ENCODE data around the gene RASSF7. TPM values are rescaled to one million over a fixed set of nuclear protein-coding genes. Genes with fewer than 3 reads are reported as not detected.

The RASSF7 gene
- polyA plus RNA-seq, 1 of the 3 experiments (the other 2 are of a cell fraction) = 19.8 TPM

GRCh38 chr11:575996-576768 is 15.4 kb downstream of the RASSF7 start, which contains the start of gene PHRF1 (continued):
- TF ChIP-seq FOXM1 (IDR thresholded peaks at IDR 0.05; ENCODE audit: low read depth) = no peak

GRCh38 chr11:576811-577610 is 16.2 kb downstream of the RASSF7 start:
- DNase-seq = no peak
- H3K79me2 ChIP-seq (ENCODE audit: insufficient read depth) = peaks cover 58% of the 10 kb centered on the region
- H3K9ac ChIP-seq = peak overlapping the region; percentile 89
- TF ChIP-seq RXRA (IDR thresholded peaks at IDR 0.05; ENCODE audit: borderline replicate concordance, low read depth) (no peak), RAD21 (IDR thresholded peaks at IDR 0.05; ENCODE audit: low read length) (no peak), MXI1 (IDR thresholded peaks at IDR 0.05; ENCODE audit: low read depth, low read length) (0 out of 2 replicates have a peak, but pooled peaks have one; percentile 20)
- peaks cover 4 to 29% of the 10 kb centered on the region in 2 experiments; a peak in 3 of 4 replicates for H3K4me1 ChIP-seq (ENCODE audit: control insufficient read depth in 1 of 2, insufficient read depth in 2 of 2, low read depth in 1 of 2, low read length in 1 of 2)
- H3K4me2 ChIP-seq = peak overlapping the region; percentile 92
- no peaks in the 10 kb centered on the region for H3K27me3 ChIP-seq (ENCODE audit: insufficient read depth)
- H2AFZ ChIP-seq (ENCODE audit: low read depth) = no peak overlapping the region
- no peaks in the 10 kb centered on the region for H3K9me2 ChIP-seq
- peaks cover 0 to 4% of the 10 kb centered on the region in 2 experiments for H3K36me3 ChIP-seq (replicated peaks in 1 of 2; ENCODE audit: control insufficient read depth in 1 of 2, insufficient read depth in 2 of 2, low read length in 1 of 2)
- ChIA-PET POLR2A (interaction anchor here (0.9 kb wide), 2 partner anchors 9 to 209 kb away, joined by 3 read pairs; no protein-coding TSS in a partner anchor), CTCF (interaction anchor here (0.6 to 2.2 kb wide), 2 partner anchors 22 to 58 kb away, joined by 3 to 9 read pairs; no protein-coding TSS in a partner anchor)
- peak overlapping the region; percentile 42 to 58; a peak in 3 of 4 replicates for H3K27ac ChIP-seq (ENCODE audit: low read depth in 2 of 2, low read length in 1 of 2)
- WGBS (ENCODE audit: low lambda C conversion rate) = 3% methylated on average over 21 of the region's 48 CpGs
- no peaks in the 10 kb centered on the region for H3F3A ChIP-seq (replicated peaks; ENCODE audit: insufficient read depth)
- no peaks in the 10 kb centered on the region for H3K9me3 ChIP-seq
- H3K4me3 ChIP-seq (ENCODE audit: low read depth in 2 of 2, low read length in 1 of 2) = peak overlapping the region; percentile 93 to 98
- peaks cover 53% of the 10 kb centered on the region for H4K20me1 ChIP-seq (ENCODE audit: insufficient read depth)

- Histone ChIP-seq H3K9me2 (no peaks in the 10 kb centered on the region), H4K20me1 (ENCODE audit: insufficient read depth) (peaks cover 57% of the 10 kb centered on the region), H3K4me3 (ENCODE audit: low read depth in 2 of 2, low read length in 1 of 2) (peak overlapping the region; percentile 93 to 98), H3K27ac (ENCODE audit: low read depth in 2 of 2, low read length in 1 of 2) (no peak overlapping the region; a peak in 1 of 4 replicates), H2AFZ (ENCODE audit: low read depth) (no peak overlapping the region), H3K4me2 (peak overlapping the region; percentile 92), H3K9me3 (no peaks in the 10 kb centered on the region), H3K79me2 (ENCODE audit: insufficient read depth) (peaks cover 63% of the 10 kb centered on the region), H3K27me3 (ENCODE audit: insufficient read depth) (no peaks in the 10 kb centered on the region), H3K36me3 (replicated peaks in 1 of 2; ENCODE audit: control insufficient read depth in 1 of 2, insufficient read depth in 2 of 2, low read length in 1 of 2) (peaks cover 0 to 4% of the 10 kb centered on the region in 2 experiments), H3K4me1 (ENCODE audit: control insufficient read depth in 1 of 2, insufficient read depth in 2 of 2, low read depth in 1 of 2, low read length in 1 of 2) (peaks cover 4 to 29% of the 10 kb centered on the region in 2 experiments; a peak in 3 of 4 replicates), H3K9ac (peak overlapping the region; percentile 89), H3F3A (replicated peaks; ENCODE audit: insufficient read depth) (no peaks in the 10 kb centered on the region)
- no peak for DNase-seq
- CTCF ChIA-PET = interaction anchor here (0.6 to 2.2 kb wide), 2 partner anchors 23 to 59 kb away, joined by 3 to 9 read pairs; no protein-coding TSS in a partner anchor
- 13% methylated on average over 6 of the region's 6 CpGs for WGBS (ENCODE audit: low lambda C conversion rate)
- POLR2A ChIA-PET = interaction anchor here (0.9 kb wide), 2 partner anchors 8 to 208 kb away, joined by 3 read pairs; no protein-coding TSS in a partner anchor
- TF ChIP-seq RAD21 (IDR thresholded peaks at IDR 0.05; ENCODE audit: low read length) = no peak
- no peak for TF ChIP-seq TEAD4 (IDR thresholded peaks at IDR 0.05; ENCODE audit: borderline replicate concordance, insufficient read depth)
- TF ChIP-seq PBX3 (IDR thresholded peaks at IDR 0.05) = no peak
- TF ChIP-seq FOSL2 (IDR thresholded peaks at IDR 0.05; ENCODE audit: borderline replicate concordance, low read depth) = no peak
- no peak for TF ChIP-seq FOXJ3 (CRISPR knock-in tag; IDR thresholded peaks at IDR 0.05)
- TF ChIP-seq RCOR1 (IDR thresholded peaks at IDR 0.05; ENCODE audit: low read length) = no peak
- TF ChIP-seq CHD2 (IDR thresholded peaks at IDR 0.05; ENCODE audit: low read length, partially characterized antibody) = no peak
- no peak for TF ChIP-seq USF1 (IDR thresholded peaks at IDR 0.05; ENCODE audit: borderline replicate concordance, low read depth)
- TF ChIP-seq EZH2phosphoT487 (IDR thresholded peaks at IDR 0.05; ENCODE audit: borderline replicate concordance, low read depth) = no peak
- TF ChIP-seq MAX (IDR thresholded peaks at IDR 0.05; ENCODE audit: low read depth) = no peak
- no peak for TF ChIP-seq SMC3 (IDR thresholded peaks at IDR 0.05; ENCODE audit: low read depth, low read length)
These were observed 16.8 kb downstream of the RASSF7 start for GRCh38 chr11:577611-577894.
